IPS DF 4.7 (cell line): ENCODE data around the gene TMEM190.
A peak's percentile ranks its signal among the peaks of the same experiment; 100 is the strongest.
"Not testable (repeated sequence)": the region's sequence is repeated elsewhere in the genome, so short reads cannot be mapped to it uniquely, and the experiment has no call there.

Experiments
- DNase-seq: peaks from one replicate; pipeline ENCODE4 v3.0.0-alpha.2; 2013; ENCODE audit warnings: low spot score; ENCODE audit errors: extremely low read depth

The TMEM190 gene

GRCh38 chr19:55376241-55376933 lies at the start of gene TMEM190:
Gene TMEM190, plus strand, starts transcription at chr19:55376826. Its CDS starts 28 bp downstream, at chr19:55376854.
- DNase-seq = no peak

DNA sequence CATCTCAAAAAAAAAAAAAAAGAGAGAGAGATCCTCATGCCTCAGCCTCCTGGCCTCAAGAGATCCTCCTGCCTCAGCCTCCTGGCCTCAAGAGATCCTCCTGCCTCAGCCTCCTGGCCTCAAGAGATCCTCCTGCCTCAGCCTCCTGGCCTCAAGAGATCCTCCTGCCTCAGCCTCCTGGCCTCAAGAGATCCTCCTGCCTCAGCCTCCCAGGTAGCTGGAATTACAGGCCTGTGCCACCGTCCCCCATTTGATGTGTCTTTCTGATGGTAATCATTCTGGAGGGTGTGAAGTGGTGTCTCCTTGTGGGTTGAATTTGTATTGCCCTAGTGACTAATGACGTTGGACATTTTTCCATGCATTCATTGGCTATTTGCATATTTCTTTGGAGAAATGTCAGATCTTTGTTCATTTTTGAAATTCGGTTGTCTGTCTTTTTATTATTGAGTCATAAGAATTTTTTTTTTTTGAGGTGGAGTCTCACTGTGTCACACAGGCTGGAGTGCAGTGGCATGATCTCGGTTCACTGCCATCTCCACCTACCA lies 47.8 kb upstream of the TMEM190 start:
- not testable (repeated sequence) for DNase-seq

DNA sequence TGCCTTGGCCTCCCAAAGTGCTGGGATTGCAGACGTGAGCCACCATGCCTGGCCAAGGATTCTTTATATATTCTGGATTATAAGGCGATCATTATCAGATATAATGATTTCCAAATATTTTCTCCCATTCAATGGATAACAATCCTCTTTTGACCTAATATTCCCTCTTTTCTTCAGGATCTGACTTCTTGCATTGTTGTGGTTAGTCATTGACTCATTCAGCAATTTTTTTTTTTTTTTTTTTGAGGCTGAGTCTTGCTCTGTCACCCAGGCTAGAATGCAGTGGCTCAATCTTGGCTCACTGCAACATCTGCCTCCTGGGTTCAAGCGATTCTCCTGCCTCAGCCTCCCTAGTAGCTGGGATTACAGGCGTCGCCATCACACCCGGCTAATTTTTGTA lies 46.8 kb upstream of the TMEM190 start:
- not testable (repeated sequence) for DNase-seq

- no peak for DNase-seq
Measured at GRCh38 chr19:55333870-55334269, 42.8 kb upstream of the TMEM190 start.

DNA sequence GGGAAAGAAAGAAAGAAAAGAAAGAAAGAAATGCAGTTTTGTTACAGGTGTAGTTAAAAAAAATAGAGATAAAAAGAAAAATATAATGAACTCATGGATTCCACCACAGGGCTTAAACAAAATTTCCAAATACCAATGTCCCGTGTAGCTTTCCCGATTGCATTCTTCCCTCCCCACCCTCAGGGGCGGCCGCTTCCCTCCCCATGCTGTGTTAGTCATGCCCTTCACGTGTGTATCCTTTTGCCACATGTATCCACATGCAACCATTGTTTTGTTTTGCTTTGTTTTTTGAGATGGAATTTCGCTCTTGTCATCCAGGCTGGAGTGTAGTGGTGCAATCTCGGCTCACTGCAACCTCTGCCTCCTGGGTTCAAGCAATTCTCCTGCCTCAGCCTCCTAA lies 40.5 kb upstream of the TMEM190 start:
- no peak for DNase-seq

- DNase-seq = peak; percentile 100
Measured at GRCh38 chr19:55339105-55339888, 37.3 kb upstream of the TMEM190 start, which contains the start of gene KMT5C. Gene KMT5C, plus strand, starts transcription at chr19:55339876. Its CDS starts 2,061 bp downstream, at chr19:55341937.

GRCh38 chr19:55339889-55340783 lies 36.5 kb upstream of the TMEM190 start:
- DNase-seq = no peak

DNA sequence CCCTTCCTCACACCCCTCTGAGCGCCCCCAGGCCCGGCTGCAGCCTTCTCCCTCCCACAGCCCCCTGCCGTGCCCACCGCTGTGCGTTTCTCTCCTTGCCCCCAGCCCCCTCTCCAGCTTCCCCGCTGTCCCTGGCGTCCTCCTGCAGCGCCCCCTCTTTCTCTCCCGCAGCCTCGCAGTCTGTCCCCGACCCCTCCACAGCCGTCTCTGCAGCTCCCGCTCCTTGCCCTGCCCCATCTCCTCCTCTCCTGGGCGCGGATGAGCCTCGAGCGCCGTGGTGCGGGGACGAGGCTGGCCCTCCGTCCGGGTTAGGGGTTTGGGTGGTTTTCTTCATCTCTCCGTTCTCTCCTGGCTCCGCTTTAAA lies 35.9 kb upstream of the TMEM190 start:
- DNase-seq = no peak

GRCh38 chr19:55341171-55341588 lies 35.4 kb upstream of the TMEM190 start:
- no peak for DNase-seq

DNA sequence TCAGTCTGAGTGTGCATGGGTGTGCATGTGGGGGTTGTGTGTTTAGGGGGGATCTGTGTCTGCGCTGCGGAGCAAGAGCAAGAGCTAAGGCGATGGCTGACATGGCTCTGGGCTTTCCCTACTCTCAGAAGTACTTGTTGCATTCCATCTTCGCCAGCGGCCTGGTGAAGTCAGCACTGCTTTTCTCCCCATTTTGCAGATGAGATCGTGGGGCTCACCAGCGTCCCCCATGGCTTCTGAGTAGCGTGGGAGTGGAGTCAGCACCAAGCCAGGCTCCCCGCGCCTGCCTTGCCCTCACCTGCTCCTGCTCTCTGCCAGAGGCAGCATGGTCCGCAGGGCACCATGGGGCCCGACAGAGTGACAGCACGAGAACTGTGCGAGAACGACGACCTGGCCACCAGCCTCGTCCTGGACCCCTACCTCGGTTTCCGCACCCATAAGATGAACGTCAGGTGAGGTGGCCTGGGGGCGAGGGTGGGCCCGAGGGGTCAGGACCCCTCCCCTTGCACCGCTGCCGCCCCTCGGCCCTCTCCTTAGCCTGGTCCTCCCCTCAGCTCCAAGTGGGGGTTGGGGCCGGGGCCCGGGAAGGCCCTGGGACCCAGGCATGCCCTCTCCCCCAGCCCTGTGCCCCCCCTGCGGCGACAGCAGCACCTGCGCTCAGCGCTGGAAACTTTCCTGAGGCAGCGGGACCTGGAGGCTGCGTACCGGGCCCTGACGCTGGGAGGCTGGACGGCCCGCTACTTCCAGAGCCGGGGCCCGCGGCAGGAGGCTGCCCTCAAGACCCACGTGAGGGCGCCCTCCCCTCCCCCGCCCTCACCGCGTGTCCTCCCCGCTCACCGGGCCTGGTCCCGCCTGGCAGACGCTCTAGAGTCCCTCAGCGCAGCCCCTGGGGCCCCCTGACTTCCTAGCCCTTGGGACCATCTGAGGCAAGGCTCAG lies 34.8 kb upstream of the TMEM190 start:
- no peak for DNase-seq

DNA sequence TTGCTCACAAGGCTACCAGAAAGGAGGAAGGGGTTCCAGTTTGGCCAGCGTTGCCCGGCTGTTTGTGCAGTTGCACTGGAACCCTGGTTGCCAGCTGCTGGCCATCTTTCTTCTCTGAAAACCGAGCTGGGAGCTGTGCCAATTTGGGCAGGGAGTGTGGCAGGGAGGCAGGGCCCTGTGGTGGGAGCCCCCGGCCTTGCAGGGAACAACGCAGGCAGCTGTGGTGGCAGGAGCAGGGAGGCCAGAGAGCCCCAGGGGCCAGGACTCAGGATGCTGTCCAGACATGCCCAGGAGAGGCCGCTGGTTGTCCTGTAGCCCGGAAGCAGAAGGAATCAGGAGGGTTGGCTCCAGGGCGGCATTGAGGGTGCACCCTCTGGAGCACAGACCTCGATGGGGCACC lies 32.2 kb upstream of the TMEM190 start:
- DNase-seq = no peak

DNA sequence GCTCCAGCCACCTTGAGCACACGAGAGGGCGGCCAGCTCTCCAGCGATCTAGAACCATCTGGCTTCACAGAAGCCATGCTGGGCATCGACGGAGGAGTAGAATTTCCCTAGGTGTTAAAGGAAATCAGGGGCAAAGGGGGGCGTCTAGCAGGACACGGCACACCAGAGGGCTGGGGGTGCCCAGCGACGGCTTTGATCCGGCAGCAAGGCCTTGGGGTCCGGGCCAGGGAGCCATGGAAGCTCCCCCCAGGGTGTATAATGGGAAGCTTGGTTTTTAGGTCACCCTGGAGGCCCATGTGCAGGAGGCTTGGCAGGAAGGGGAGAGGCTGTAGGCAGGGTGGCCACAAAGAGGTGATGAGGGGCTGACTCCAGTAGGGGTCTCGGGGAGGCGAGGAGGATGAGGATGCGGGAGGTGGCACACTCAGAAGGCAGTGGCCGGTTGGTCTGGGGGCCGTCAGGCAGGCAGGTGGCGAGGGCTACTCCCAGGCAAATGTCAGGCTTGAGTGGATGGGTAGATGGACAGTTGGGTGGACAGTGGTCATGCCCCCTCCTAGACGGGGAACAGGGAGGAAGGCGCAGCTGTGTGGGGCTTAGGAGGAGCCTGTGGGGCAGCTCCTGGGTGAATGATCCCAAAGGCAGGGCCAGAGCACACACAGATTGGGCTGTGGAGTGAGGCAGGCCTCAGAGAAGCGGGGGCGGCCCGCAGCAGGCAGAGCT lies 31.4 kb upstream of the TMEM190 start:
- no peak for DNase-seq

- no peak for DNase-seq
Measured at GRCh38 chr19:55345818-55346724, 30.6 kb upstream of the TMEM190 start.

DNA sequence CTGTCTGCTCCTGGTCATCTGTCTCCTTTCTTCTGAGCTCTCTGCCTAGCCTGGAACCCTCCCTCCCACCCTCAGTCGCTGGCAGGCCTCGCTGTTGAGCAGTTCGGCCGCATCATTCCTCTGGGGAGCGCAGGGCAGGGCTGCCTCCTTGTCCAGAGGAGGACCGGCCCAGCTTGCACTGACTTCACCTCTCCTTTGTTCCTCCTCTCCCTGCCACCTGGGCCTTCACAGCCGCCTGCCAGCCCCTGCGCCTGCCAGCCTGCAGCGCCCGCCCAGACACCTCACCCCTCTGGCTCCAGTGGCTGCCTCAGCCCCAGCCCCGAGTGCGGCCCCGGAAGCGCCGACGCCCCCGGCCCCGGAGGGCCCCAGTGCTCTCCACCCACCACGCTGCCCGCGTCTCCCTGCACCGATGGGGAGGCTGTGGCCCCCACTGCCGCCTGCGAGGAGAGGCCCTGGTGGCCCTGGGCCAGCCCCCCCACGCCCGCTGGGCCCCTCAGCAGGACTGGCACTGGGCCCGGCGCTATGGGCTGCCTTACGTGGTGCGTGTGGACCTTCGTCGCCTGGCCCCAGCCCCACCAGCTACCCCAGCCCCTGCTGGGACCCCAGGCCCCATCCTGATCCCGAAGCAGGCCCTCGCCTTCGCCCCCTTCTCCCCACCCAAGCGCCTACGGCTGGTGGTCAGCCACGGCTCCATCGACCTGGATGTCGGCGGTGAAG lies 29.7 kb upstream of the TMEM190 start:
- DNase-seq = no peak

- DNase-seq = no peak
Measured at GRCh38 chr19:55347442-55348009, 29.1 kb upstream of the TMEM190 start.

DNA sequence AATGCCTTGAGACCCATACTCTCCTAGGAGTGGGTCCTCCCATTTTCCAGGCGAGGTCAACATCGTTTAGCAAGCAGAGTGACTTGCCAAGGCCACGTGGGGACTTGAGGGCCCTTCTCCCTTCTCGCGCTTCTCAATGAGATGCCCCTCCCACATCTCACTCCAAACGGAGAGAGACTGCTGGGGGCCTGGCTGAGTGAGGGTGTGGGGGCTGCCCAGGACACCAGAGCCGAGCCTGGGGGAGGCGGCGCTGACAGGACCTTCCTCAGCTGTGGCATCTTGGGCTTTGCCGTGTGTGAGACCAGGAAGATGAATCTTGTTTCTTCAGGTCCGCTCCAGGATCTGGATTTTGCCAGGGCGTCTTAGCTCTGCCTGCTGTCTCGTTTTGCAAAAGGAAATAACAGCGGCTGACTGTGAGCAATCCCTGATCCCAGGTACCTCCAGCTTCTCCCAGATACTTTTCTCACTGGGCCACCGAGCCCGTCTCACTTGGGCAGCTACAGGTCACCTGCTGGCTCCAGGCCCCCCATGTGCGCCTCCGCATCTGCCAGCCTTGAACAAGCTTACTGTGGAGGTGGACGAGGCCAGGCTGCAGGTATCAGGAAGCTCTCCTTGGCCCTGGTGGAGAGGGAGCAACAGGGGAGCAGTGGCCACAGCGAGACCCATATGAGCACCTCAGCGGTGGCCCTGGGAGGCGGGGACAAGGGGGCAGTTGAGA lies 28.1 kb upstream of the TMEM190 start:
- DNase-seq = no peak
